HepG2 (cell line): ENCODE data around the gene RGS6. TPM values are rescaled to one million over a fixed set of nuclear protein-coding genes. Genes with fewer than 3 reads are reported as not detected.

Experiments used
- ATAC-seq: fragments of 200-7000 bp; cut with Tn5 transposase; 3 replicates; pipeline ENCODE4 v1.9.1; 2020; ENCODE audit warnings: mild to moderate bottlenecking, moderate library complexity
- BruUV-seq: library from RNA; stranded (reverse); fragments of 400-500 nt; replicated peaks from 2 replicates; lab custom pipeline; 2021; lab: Mats Ljungman, UMichigan
- CTCF ChIA-PET: fragments of 300-600 bp; formaldehyde crosslinking; extraction: SDS; loops from one replicate; lab custom pipeline; 2021; ENCODE audit warnings: low total read pairs, inconsistent platforms, low intra/inter-chr PET ratio; lab: Yijun Ruan, JAX
- POLR2A ChIA-PET: fragments of 350-600 bp; sonication (Branson Sonifier 250); formaldehyde crosslinking; loops from one replicate; lab custom pipeline; 2020; ENCODE audit warnings: antibody characterized with exemption, inconsistent platforms; lab: Yijun Ruan, JAX
- DNase-seq: peaks from one replicate; pipeline ENCODE4 v3.0.0-alpha.2; 2015; ENCODE audit warnings: low spot score
- FAIRE-seq: peaks from 3 replicates; lab custom pipeline; 2011; peaks lifted over from hg19 to GRCh38; lab: Jason Lieb, UNC
- H2AFZ ChIP-seq: one replicate; pipeline ENCODE4 v1.6.1; 2011; ENCODE audit warnings: low read length, inconsistent platforms
- H3K27ac ChIP-seq: fragments of 300-600 bp; 3 replicates; pipeline ENCODE4 v1.8.0; 2011; ENCODE audit warnings: mixed run types, mild to moderate bottlenecking, mixed read lengths, low read length, inconsistent platforms; ENCODE audit not compliant: insufficient read depth; ENCODE audit errors: extremely low read length
- H3K27me3 ChIP-seq, 2 experiments: fragments of 200-600 bp in 1 of 2; 2 replicates in 1 of 2; 3 replicates in 1 of 2; pipeline versions ENCODE4 v1.6.0 to v1.8.0; 2011; ENCODE audit warnings: low read length in 2 of 2, mild to moderate bottlenecking in 2 of 2, moderate library complexity in 2 of 2, inconsistent platforms in 1 of 2; ENCODE audit not compliant: insufficient read depth in 2 of 2, control insufficient read depth in 1 of 2
- H3K36me3 ChIP-seq, 2 experiments: fragments of 200-600 bp in 1 of 2; replicated peaks in 1 of 2; 2 replicates in 1 of 2; 3 replicates in 1 of 2; pipeline versions ENCODE4 v1.5.1 to v1.8.0; 2011; ENCODE audit warnings: low read length in 2 of 2, inconsistent platforms in 1 of 2; ENCODE audit not compliant: insufficient read depth in 2 of 2, control insufficient read depth in 1 of 2
- H3K4me1 ChIP-seq: 2 replicates; pipeline ENCODE4 v1.5.1; 2012; ENCODE audit warnings: low read length, inconsistent platforms; ENCODE audit not compliant: insufficient read depth
- H3K4me2 ChIP-seq: 2 replicates; pipeline ENCODE4 v1.6.0; 2011; ENCODE audit warnings: low read depth, low read length, inconsistent platforms
- H3K4me3 ChIP-seq, 3 experiments: fragments of 200-600 bp in 1 of 3; sonication (generic), shearing (Covaris generic) in 1 of 3; replicated peaks in 1 of 3; 2 replicates each; pipeline ENCODE4 v1.5.1; 2011 to 2016; ENCODE audit warnings: low read length in 3 of 3, inconsistent platforms in 2 of 3, low read depth in 2 of 3, mild to moderate bottlenecking in 2 of 3, control low read depth in 1 of 3, mixed read lengths in 1 of 3; ENCODE audit not compliant: insufficient read depth in 1 of 3
- H3K79me2 ChIP-seq: one replicate; pipeline ENCODE4 v1.6.1; 2011; ENCODE audit warnings: low read length, inconsistent platforms; ENCODE audit not compliant: insufficient read depth
- H3K9ac ChIP-seq: 2 replicates; pipeline ENCODE4 v1.6.0; 2011; ENCODE audit warnings: mild to moderate bottlenecking, low read depth, low read length, inconsistent platforms; ENCODE audit not compliant: insufficient read depth
- H3K9me3 ChIP-seq: 2 replicates; pipeline ENCODE4 v1.5.1; 2012; ENCODE audit warnings: mild to moderate bottlenecking, low read length
- H4K20me1 ChIP-seq: 2 replicates; pipeline ENCODE4 v1.6.0; 2011; ENCODE audit warnings: inconsistent platforms, mild to moderate bottlenecking, low read length, moderate library complexity; ENCODE audit not compliant: insufficient read depth
- KDM6A ChIP-seq: IDR thresholded peaks from 2 replicates; pipeline ENCODE4 v1.6.1; 2016; ENCODE audit warnings: low read depth
- ZKSCAN8 ChIP-seq: IDR thresholded peaks from 2 replicates; pipeline ENCODE4 v1.6.1; 2016; ENCODE audit warnings: borderline replicate concordance, missing genetic modification reagents, missing compliant biosample characterization
- ZNF260 ChIP-seq: sonication (generic); formaldehyde crosslinking; IDR thresholded peaks from 2 replicates; pipeline ENCODE4 v1.4.0; 2020; ENCODE audit warnings: missing genetic modification reagents, low read depth, mild to moderate bottlenecking, borderline replicate concordance
- ZNF292 ChIP-seq: sonication (generic); formaldehyde crosslinking; IDR thresholded peaks from 2 replicates; pipeline ENCODE4 v1.8.1; 2022; ENCODE audit warnings: mild to moderate bottlenecking, low read depth, missing genetic modification reagents, borderline replicate concordance
- ZNF446 ChIP-seq: sonication (generic); formaldehyde crosslinking; IDR thresholded peaks from 2 replicates; pipeline ENCODE4 v1.5.0; 2020; ENCODE audit warnings: mild to moderate bottlenecking, missing genetic modification reagents
- ZNF672 ChIP-seq: sonication (generic); formaldehyde crosslinking; IDR thresholded peaks from 2 replicates; pipeline ENCODE4 v1.8.1; 2022; ENCODE audit warnings: missing genetic modification reagents
- ZNF879 ChIP-seq: sonication (generic); formaldehyde crosslinking; IDR thresholded peaks from 2 replicates; pipeline ENCODE4 v1.8.1; 2023; ENCODE audit warnings: missing genetic modification reagents
- WGBS: methylation state at CpG from one replicate; pipeline ENCODE4 v1.1.6; 2017; ENCODE audit warnings: low lambda C conversion rate; 5-methylcytosine and 5-hydroxymethylcytosine counted together
- in situ Hi-C: cut with HindIII; loops from 2 replicates; pipeline ENCODE4 v1.10.0; 2017; ENCODE audit warnings: low pct_unique_long_range_greater_than_20kb; ENCODE audit not compliant: extremely low pct_ligation_motif_present
- intact Hi-C: fragments of 100-400 bp; cut with micrococcal nuclease; formaldehyde crosslinking; loops from one replicate; pipeline ENCODE4 v1.10.0; 2022; ENCODE audit not compliant: unreplicated experiment
- polyA plus RNA-seq, 8 experiments: library from polyadenylated mRNA; depleted of rRNA in 3 of 8; stranded (reverse) in 7 of 8; unstranded in 1 of 8; fragments of >200 nt; fragmentation: Illumina TruSeq in 4 of 8; extraction: Trizol in 4 of 8; gene quantifications; 2 replicates each; pipeline versions ENCODE4 v1.2.1 to v1.2.3, GENCODE V29; 2011 to 2016; ENCODE audit warnings: low read depth in 4 of 8, missing spikeins in 1 of 8, mixed read lengths in 1 of 8; ENCODE audit not compliant: insufficient read depth in 1 of 8
- total RNA-seq, 5 experiments: library from RNA; depleted of rRNA; stranded (reverse); fragments of >200 nt; fragmentation: Illumina TruSeq; extraction: Trizol; gene quantifications; 2 replicates each; pipeline ENCODE4 v1.2.3, GENCODE V29; 2016; ENCODE audit warnings: low read depth in 1 of 5
- TF ChIP-seq, protein P1 (sequence below): sonication (generic); formaldehyde crosslinking; IDR thresholded peaks from 2 replicates; pipeline ENCODE4 v1.5.0; 2020; ENCODE audit warnings: missing genetic modification reagents, mild to moderate bottlenecking, borderline replicate concordance

RGS6 gene
- total and polyA plus RNA-seq, 2 of the 13 experiments (the other 11 are each of a cell fraction or from before 2014, with no cell fraction given): not detected

DNA sequence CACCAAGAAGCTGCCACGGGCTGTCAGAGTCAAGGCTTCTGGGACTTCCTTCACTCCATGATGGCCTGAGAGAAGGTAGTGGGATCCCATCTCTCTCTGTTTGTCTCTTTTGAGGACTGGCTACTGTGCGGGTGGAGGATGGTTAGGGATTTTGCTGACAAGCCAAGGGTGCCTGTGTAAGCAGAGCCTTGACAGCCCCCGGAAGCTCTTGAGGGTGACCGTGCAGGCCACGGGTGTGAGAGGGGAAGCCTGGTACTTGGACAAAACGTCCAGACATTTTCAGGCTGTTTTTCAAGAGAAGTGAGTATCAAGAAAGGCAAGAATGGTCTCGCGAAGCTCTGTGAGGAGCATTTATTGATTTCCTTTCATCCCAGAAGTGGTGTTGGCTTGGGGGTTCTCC, 609.3 kb downstream of the RGS6 start:
- no peak for ATAC-seq
- POLR2A ChIA-PET: no interaction called here
- 42% methylated on average over 6 of the region's 8 CpGs for WGBS

GRCh38 chr14:72543341-72543740, 611.1 kb downstream of the RGS6 start:
- intact Hi-C loops: no loop called here
- H3K27me3 ChIP-seq: peaks cover 9 to 67% of the 10 kb centered on the region in 2 experiments
- no peak for ATAC-seq

More for the DNA sequence above, 609.3 kb downstream of the RGS6 start:
- intact Hi-C loops: no loop called here
- no peaks in the 10 kb centered on the region for H3K79me2 ChIP-seq
- TF ChIP-seq ZNF260 (CRISPR knock-in tag): no peak
- no peak for TF ChIP-seq ZNF292 (CRISPR knock-in tag)
- no peak for TF ChIP-seq ZKSCAN8
- TF ChIP-seq, all 625 proteins: peak for 0
- Histone ChIP-seq H3K9ac (no peak overlapping the region), H3K4me1 (no peaks in the 10 kb centered on the region), H3K27ac (no peak overlapping the region), H3K36me3 (no peaks in the 10 kb centered on the region), H3K4me3 (no peak overlapping the region), H4K20me1 (no peaks in the 10 kb centered on the region), H3K9me3 (no peaks in the 10 kb centered on the region), H3K27me3 (peaks cover 8 to 52% of the 10 kb centered on the region in 2 experiments; a peak in 4 of 5 replicates), H3K4me2 (no peak overlapping the region), H2AFZ (no peak overlapping the region)
- BruUV-seq: no TSS peak
- CTCF ChIA-PET: no interaction called here
- FAIRE-seq (no peak), DNase-seq (no peak)
- in situ Hi-C loops: no loop called here

More at GRCh38 chr14:72543341-72543740, 611.1 kb downstream of the RGS6 start:
- POLR2A ChIA-PET: no interaction called here
- no peak overlapping the region for H2AFZ ChIP-seq
- H3K9ac ChIP-seq: no peak overlapping the region
- H3K4me2 ChIP-seq: no peak overlapping the region
- in situ Hi-C loops: no loop called here
- no peaks in the 10 kb centered on the region for H3K4me1 ChIP-seq
- no peaks in the 10 kb centered on the region for H3K36me3 ChIP-seq
- no peak for TF ChIP-seq ZNF446 (CRISPR knock-in tag)
- no peak for TF ChIP-seq KDM6A (CRISPR knock-in tag)
- TF ChIP-seq, protein P1, sequence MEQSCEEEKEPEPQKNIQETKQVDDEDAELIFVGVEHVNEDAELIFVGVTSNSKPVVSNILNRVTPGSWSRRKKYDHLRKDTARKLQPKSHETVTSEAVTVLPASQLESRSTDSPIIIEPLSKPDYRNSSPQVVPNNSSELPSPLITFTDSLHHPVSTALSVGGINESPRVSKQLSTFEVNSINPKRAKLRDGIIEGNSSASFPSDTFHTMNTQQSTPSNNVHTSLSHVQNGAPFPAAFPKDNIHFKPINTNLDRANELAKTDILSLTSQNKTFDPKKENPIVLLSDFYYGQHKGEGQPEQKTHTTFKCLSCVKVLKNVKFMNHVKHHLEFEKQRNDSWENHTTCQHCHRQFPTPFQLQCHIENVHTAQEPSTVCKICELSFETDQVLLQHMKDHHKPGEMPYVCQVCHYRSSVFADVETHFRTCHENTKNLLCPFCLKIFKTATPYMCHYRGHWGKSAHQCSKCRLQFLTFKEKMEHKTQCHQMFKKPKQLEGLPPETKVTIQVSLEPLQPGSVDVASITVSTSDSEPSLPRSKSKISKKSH (CRISPR knock-in tag): no peak
- TF ChIP-seq ZNF879 (CRISPR knock-in tag): no peak
- TF ChIP-seq ZNF672 (CRISPR knock-in tag): no peak
- no CpG with 5 or more reads among the region's 1 CpG for WGBS
- no peaks in the 10 kb centered on the region for H4K20me1 ChIP-seq
- no peak for FAIRE-seq
- H3K4me3 ChIP-seq: no peak overlapping the region
- BruUV-seq: no TSS peak
- DNase-seq: no peak
- H3K79me2 ChIP-seq: no peaks in the 10 kb centered on the region
- H3K9me3 ChIP-seq: no peaks in the 10 kb centered on the region
- CTCF ChIA-PET: no interaction called here
- H3K27ac ChIP-seq: no peak overlapping the region
